GM18520 (cell line): ENCODE data around the gene LONP2.
"Not testable (repeated sequence)": the region's sequence is repeated elsewhere in the genome, so short reads cannot be mapped to it uniquely, and the experiment has no call there.

Experiments
- ATAC-seq: cut with Tn5 transposase; IDR thresholded peaks from one replicate; pipeline ENCODE4 v1.9.1; 2021; ENCODE audit not compliant: unreplicated experiment

The LONP2 gene

GRCh38 chr16:48235556-48236136, 8.5 kb upstream of the LONP2 start:
- no peak for ATAC-seq

- no peak for ATAC-seq
Observed at GRCh38 chr16:48236286-48236685, 7.8 kb upstream of the LONP2 start.

- ATAC-seq: not testable (repeated sequence)
Observed at GRCh38 chr16:48240147-48240546, 4.0 kb upstream of the LONP2 start.

GRCh38 chr16:48244863-48245195, 729 bp downstream of the LONP2 start:
- no peak for ATAC-seq

GRCh38 chr16:48246066-48246465, 2.0 kb downstream of the LONP2 start:
- no peak for ATAC-seq

- no peak for ATAC-seq
Observed at GRCh38 chr16:48247311-48247710, 3.2 kb downstream of the LONP2 start, which contains the start of gene ABCC11. Gene ABCC11 (minus strand): TSS chr16:48247539. CDS start chr16:48231921, 15,618 bp downstream.

GRCh38 chr16:48250520-48251278, 6.6 kb downstream of the LONP2 start:
- no peak for ATAC-seq

GRCh38 chr16:48252013-48252412, 7.9 kb downstream of the LONP2 start:
- ATAC-seq: no peak

- ATAC-seq: no peak
Observed at GRCh38 chr16:48256579-48257177, 12.6 kb downstream of the LONP2 start.

GRCh38 chr16:48261569-48261968, 17.5 kb downstream of the LONP2 start:
- no peak for ATAC-seq

- ATAC-seq: no peak
Observed at GRCh38 chr16:48262631-48263030, 18.5 kb downstream of the LONP2 start.

- no peak for ATAC-seq
Observed at GRCh38 chr16:48269011-48269410, 24.9 kb downstream of the LONP2 start.

GRCh38 chr16:48271728-48272127, 27.6 kb downstream of the LONP2 start:
- no peak for ATAC-seq

GRCh38 chr16:48272837-48273421, 28.8 kb downstream of the LONP2 start:
- ATAC-seq: no peak

GRCh38 chr16:48274476-48274875, 30.4 kb downstream of the LONP2 start:
- ATAC-seq: no peak

GRCh38 chr16:48276102-48276501, 32.0 kb downstream of the LONP2 start:
- ATAC-seq: no peak

- no peak for ATAC-seq
Observed at GRCh38 chr16:48277158-48277557, 33.1 kb downstream of the LONP2 start.

- no peak for ATAC-seq
Observed at GRCh38 chr16:48279199-48279598, 35.1 kb downstream of the LONP2 start.

- no peak for ATAC-seq
Observed at GRCh38 chr16:48280546-48280945, 36.4 kb downstream of the LONP2 start.

- no peak for ATAC-seq
Observed at GRCh38 chr16:48282636-48283263, 38.6 kb downstream of the LONP2 start.

GRCh38 chr16:48284772-48285409, 40.8 kb downstream of the LONP2 start:
- peak; percentile 55 for ATAC-seq
